ENCODE results near the gene IGIP.
"Not testable (repeated sequence)": the region's sequence is repeated elsewhere in the genome, so short reads cannot be mapped to it uniquely, and the experiment has no call there.

The IGIP gene

DNA sequence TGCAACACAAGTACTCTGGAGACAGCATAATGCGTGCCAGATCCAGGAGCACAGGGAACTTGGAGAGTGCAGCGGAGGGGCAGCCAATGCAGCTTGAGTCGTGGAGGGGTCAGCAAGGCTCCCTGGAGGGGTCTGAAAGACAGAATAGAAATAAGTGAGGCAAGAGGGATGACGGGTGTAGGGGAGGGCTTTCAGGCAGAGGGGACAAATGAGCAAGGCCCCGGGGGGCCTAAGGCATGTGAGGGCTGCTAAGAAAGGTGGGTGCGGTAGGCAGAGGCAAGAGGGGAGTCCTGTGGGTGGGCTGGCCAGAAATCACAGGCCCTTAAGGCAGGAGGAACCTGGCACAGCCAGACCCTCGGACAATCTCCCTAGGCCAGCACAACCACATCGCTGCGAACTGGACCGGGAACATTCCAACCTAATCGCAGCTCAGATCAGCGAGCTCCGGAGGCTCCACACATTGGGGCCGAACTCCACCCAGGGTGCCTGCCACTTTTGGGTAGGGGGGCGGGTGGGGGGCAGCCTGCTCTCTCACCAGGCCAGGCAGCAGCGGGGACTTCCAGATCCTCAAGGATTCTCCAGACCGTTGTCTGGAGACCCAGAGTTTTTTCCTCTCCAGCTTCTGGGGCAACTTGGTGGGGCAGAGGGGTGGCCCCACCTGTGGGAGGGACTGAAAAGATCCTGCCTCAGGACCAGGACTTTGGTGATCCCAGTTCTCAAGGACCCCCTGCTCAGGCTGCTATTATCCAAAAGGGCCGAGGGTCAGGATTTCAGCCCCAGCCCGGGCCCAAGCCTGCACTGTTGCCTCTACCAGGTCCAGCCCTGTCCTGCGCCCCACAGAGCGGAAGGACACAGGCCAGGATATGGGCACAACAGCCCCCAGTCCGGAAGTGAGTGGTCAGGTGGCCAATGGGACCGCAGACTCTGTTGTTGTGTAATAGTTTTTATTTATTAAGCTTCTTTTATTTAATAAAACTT, 26.6 kb downstream of the IGIP start:
- TF ChIP-seq, protein P1, sequence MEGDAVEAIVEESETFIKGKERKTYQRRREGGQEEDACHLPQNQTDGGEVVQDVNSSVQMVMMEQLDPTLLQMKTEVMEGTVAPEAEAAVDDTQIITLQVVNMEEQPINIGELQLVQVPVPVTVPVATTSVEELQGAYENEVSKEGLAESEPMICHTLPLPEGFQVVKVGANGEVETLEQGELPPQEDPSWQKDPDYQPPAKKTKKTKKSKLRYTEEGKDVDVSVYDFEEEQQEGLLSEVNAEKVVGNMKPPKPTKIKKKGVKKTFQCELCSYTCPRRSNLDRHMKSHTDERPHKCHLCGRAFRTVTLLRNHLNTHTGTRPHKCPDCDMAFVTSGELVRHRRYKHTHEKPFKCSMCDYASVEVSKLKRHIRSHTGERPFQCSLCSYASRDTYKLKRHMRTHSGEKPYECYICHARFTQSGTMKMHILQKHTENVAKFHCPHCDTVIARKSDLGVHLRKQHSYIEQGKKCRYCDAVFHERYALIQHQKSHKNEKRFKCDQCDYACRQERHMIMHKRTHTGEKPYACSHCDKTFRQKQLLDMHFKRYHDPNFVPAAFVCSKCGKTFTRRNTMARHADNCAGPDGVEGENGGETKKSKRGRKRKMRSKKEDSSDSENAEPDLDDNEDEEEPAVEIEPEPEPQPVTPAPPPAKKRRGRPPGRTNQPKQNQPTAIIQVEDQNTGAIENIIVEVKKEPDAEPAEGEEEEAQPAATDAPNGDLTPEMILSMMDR (IDR thresholded peaks at IDR 0.05; ENCODE audit: insufficient read depth, low read depth, low read length, missing control alignments) = no peak
- no peak for DNase-seq (ENCODE audit: low read depth)
- no peak overlapping the region for H3K4me3 ChIP-seq (ENCODE audit: low read depth, low read length)

DNA sequence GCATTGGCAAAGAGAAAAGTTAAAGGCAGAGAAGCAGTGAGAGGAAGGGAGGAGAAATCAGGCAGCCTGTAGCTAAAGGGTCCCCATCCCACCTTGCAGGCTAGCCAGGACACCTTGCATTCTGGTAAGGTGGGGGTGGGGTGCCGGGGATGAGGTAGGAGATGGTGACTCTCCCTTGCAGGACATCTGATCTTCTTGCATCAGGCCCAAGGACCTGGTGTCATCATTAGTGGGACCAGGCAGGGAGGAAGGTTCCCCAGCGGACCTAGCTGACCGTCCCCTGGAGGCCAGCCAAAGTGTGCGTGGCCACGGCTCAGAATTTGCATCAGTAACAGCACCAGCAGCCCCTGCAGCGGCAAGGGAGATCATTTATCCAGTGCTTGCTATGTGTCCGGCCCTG, 27.5 kb downstream of the IGIP start:
- DNase-seq (ENCODE audit: low read depth) = no peak
- no peak overlapping the region for H3K4me3 ChIP-seq (ENCODE audit: low read depth, low read length)
- TF ChIP-seq, protein P1 (IDR thresholded peaks at IDR 0.05; ENCODE audit: insufficient read depth, low read depth, low read length, missing control alignments) = no peak

DNA sequence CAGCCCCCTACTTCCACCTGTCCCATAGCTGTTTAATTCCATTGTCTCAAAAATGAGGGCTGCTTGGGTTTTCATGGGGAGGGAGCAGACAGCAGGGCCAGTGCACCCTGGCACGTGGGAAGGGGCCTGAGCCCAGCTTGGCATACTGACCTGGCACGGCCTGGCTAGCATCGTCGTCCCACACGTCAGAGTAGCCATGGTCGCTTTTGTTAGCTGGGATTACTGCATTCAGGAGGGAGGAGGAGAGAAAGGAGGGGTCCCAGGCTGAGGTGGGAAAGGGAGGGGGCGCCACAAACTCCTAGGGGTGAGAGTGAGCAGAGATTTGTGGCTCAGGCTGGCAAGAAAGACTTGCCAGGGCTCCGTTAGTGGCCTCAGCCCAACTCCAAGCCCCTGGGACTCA, 28.2 kb downstream of the IGIP start:
- no peak overlapping the region for H3K4me3 ChIP-seq (ENCODE audit: low read depth, low read length)
- TF ChIP-seq, protein P1 (IDR thresholded peaks at IDR 0.05; ENCODE audit: insufficient read depth, low read depth, low read length, missing control alignments) = no peak
- no peak for DNase-seq (ENCODE audit: low read depth)

DNA sequence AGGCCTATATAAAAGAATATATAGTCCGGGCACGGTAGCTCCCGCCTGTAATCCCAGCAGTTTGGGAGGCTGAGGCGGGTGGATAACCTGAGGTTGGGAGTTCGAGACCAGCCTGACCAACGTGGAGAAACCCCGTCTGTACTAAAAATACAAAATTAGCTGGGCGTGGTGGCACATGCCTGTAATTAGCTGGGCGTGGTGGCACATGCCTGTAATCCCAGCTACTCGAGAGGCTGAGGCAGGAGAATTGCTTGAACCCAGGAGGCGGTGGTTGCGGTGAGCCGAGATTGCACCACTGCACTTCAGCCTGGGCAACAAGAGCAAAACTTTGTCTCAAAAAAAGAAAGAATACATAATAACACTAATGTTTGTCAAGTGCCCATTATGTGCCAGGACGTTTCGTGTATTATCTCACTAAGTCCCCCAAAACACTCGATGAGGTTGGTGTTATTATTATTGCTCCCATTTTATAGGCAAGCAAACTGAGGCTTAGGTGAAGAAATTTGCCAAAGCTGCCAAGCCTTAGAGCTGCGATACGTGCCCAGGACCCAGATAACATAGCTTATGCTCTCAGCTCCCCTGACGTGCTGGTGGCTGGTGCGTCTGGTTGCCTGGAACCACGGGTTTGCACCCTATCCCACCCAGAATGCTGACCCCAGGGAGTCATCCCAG, 29.1 kb downstream of the IGIP start:
- H3K4me3 ChIP-seq (ENCODE audit: low read depth, low read length); DNase-seq (ENCODE audit: low read depth): not testable (repeated sequence)

DNA sequence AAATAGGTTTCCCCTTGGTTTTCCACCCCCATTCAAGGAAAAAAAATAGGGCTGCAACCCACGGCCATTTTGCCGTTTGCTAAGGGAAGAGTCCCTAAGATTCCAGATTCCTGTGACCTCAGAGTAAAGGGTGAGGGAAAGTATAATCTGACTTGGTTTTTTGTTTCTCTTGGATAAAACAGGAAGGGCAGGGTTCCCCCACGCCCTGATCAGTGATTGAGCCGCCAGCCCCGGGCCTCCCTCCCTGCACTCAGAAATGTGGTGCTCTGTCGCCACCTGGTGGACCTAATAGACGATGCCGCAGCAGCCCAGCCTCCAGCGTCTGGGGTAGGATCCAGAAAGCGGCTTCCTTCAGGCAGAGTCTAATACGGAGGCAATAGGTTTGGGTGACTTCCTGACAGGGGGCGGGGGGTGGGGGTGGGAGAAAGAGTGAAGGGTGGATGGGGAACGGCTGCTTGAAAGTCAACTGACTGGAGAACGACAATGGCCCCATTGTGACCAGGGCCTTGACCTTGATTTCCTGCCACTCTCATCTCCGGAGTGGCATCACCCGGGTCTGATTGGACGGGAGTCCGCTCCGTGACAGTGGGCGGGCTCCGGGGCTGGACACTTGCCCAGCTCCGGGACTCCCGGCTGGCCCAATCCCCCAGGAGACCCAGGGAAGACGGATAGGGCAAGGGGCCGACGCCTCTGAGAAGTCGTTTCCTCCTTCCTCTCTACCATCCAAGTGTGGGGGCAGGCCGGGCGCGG, 31.5 kb downstream of the IGIP start:
- TF ChIP-seq, protein P1 (IDR thresholded peaks at IDR 0.05; ENCODE audit: insufficient read depth, low read depth, low read length, missing control alignments) = peak; percentile 83
- peak; percentile 88 for DNase-seq (ENCODE audit: low read depth)
- H3K4me3 ChIP-seq (ENCODE audit: low read depth, low read length) = peak overlapping the region; percentile 38

DNA sequence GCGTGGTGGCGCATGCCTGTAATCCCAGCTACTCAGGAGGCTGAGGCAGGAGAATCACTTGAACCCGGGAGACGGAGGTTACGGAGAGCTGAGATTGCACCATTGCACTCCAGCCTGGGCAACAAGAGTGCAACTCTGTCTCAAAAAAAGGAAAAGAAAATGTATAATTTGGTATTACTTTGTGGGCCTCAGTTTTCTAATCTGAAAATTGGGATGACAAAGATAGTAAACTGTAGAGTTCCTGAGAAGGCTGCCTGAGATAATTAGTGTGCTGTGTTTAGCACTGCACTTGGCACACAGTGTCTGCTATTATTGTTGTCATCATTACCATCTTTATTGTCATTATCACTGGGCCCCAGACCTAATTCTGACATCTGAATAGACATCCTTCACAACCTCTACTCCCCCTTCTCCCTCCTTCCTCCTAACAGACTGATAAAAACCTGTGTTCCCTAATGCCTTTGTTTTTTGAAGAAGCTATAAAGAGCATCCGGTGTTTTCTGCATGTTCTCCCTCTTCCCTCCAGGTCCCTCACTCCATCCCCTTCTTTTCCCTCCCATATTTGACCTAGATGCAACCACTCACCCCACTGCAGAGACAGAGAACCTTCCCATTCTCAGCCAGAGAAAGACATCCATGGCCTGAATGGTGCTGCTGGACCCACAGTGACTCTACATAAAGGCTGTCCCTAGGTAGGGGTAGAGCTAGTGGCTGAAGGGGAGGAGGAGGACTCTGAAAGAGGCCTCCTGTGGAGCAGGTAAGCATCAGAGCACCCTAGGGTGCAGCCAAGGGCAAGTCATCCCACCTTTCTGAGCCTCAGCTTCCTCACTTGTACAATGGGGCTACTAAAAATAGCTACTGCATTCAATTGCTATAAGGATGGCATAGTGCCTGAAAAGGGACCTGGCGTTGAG, 33.5 kb downstream of the IGIP start:
- no peak for DNase-seq (ENCODE audit: low read depth)
- H3K4me3 ChIP-seq (ENCODE audit: low read depth, low read length) = no peak overlapping the region
- TF ChIP-seq, protein P1 (IDR thresholded peaks at IDR 0.05; ENCODE audit: insufficient read depth, low read depth, low read length, missing control alignments) = no peak

All from GM12865 (cell line).